Prostate gland (tissue), 2 donors: ENCODE measurements around the gene ZMYND8.

Experiments
- CTCF ChIP-seq, 4 experiments: fragments of 200-600 bp in 2 of 4; fragments of 450-650 bp in 2 of 4; sonication (generic) in 2 of 4; IDR thresholded peaks; 1 replicate in 3 of 4; 2 replicates in 1 of 4; pipeline ENCODE4 v1.5.1; 2016 to 2019; ENCODE audit warnings: antibody characterized with exemption in 4 of 4, mild to moderate bottlenecking in 2 of 4, moderate library complexity in 2 of 4
- POLR2A ChIP-seq: fragments of 450-650 bp; IDR thresholded peaks from one replicate; pipeline ENCODE4 v1.6.1; 2016; ENCODE audit warnings: antibody characterized with exemption, mild to moderate bottlenecking

GRCh38 chr20:47257256-47257655, 99.2 kb downstream of the ZMYND8 start:
- TF ChIP-seq CTCF (IDR thresholded peaks at IDR 0.05) (no peak), POLR2A (no peak)
